ENCODE results near the gene GDPD3. TPM values are rescaled to one million over a fixed set of nuclear protein-coding genes. Genes with fewer than 3 reads are reported as not detected.
A peak's percentile ranks its signal among the peaks of the same experiment; 100 is the strongest.

The GDPD3 gene
- total and polyA plus RNA-seq, 2 of the 13 experiments (the other 11 are each of a cell fraction or from before 2014, with no cell fraction given): 18.7 to 20.6 TPM

DNA sequence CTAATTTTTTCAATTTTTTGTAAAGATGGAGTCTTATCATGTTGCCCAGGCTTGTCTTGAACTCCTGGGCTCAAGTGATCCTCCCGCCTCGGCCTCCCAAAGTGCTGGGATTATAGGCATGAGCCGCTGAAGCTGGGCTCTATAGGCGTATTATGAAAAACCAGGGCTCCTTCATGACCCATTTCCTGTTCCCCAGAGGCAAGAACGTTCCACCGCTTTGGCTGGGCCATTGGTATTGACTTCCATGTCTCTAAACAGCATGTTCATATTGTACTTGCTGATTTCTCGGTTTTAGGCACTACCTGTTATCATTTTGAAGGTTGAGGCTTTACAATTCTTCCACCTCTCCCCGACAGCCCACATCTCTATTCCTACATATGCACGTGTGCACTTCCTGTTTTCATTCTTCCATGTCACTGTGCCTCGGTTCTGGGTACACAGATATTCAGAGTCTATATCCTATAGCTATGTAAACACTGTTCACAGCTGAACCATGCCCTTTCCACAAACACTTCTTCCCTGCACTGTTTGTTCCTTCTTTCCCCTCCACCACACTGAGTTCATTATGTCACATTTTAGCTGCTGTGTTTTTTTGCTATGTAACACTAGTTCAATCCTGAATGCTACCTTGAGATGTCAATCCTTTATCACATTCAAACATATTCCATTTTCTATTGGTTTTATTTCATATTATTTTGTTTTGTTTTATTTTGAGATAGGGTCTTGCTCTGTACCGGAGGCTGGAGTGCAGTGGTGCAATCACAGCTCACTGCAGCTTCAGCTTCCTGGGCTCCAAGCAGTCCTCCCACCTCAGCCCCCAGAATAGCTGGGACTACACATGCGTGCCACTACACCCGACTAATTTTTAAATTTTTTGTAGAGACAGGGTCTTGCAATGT lies 26.5 kb upstream of the GDPD3 start (continued):
- TF ChIP-seq ZNF234 (CRISPR knock-in tag; conservative IDR thresholded peaks at IDR 0.05): no peak
- peak; percentile 64 to 92; a peak in 3 of 4 replicates for TF ChIP-seq EP300 (IDR thresholded peaks at IDR 0.05; ENCODE audit: low read depth in 2 of 2, low read length in 2 of 2)
- peak; percentile 89 for TF ChIP-seq EP300 (CRISPR knock-in tag; IDR thresholded peaks at IDR 0.05; ENCODE audit: borderline replicate concordance)
- TF ChIP-seq, protein P1, sequence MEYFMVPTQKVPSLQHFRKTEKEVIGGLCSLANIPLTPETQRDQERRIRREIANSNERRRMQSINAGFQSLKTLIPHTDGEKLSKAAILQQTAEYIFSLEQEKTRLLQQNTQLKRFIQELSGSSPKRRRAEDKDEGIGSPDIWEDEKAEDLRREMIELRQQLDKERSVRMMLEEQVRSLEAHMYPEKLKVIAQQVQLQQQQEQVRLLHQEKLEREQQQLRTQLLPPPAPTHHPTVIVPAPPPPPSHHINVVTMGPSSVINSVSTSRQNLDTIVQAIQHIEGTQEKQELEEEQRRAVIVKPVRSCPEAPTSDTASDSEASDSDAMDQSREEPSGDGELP (IDR thresholded peaks at IDR 0.05; ENCODE audit: borderline replicate concordance, low read depth): peak; percentile 97
- 0 out of 2 replicates have a peak, but pooled peaks have one; percentile 21 for TF ChIP-seq ZFP36L1 (CRISPR knock-in tag; IDR thresholded peaks at IDR 0.05)
- TF ChIP-seq ZNF788 (CRISPR knock-in tag; IDR thresholded peaks at IDR 0.05; ENCODE audit: borderline replicate concordance): peak; percentile 77
- TF ChIP-seq NFYC (CRISPR knock-in tag; IDR thresholded peaks at IDR 0.05): no peak
- TF ChIP-seq, protein P2, sequence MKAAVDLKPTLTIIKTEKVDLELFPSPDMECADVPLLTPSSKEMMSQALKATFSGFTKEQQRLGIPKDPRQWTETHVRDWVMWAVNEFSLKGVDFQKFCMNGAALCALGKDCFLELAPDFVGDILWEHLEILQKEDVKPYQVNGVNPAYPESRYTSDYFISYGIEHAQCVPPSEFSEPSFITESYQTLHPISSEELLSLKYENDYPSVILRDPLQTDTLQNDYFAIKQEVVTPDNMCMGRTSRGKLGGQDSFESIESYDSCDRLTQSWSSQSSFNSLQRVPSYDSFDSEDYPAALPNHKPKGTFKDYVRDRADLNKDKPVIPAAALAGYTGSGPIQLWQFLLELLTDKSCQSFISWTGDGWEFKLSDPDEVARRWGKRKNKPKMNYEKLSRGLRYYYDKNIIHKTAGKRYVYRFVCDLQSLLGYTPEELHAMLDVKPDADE (CRISPR knock-in tag; IDR thresholded peaks at IDR 0.05): no peak
- TF ChIP-seq THAP7 (CRISPR knock-in tag; IDR thresholded peaks at IDR 0.05): no peak; the same call in 1 of the 2 replicates
- TF ChIP-seq ZNF12 (CRISPR knock-in tag; IDR thresholded peaks at IDR 0.05): no peak; the same call in 1 of the 2 replicates
- TF ChIP-seq, protein P3, sequence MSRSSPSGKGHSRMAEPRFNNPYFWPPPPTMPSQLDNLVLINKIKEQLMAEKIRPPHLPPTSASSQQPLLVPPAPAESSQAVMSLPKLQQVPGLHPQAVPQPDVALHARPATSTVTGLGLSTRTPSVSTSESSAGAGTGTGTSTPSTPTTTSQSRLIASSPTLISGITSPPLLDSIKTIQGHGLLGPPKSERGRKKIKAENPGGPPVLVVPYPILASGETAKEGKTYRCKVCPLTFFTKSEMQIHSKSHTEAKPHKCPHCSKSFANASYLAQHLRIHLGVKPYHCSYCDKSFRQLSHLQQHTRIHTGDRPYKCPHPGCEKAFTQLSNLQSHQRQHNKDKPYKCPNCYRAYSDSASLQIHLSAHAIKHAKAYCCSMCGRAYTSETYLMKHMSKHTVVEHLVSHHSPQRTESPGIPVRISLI (CRISPR knock-in tag; IDR thresholded peaks at IDR 0.05; ENCODE audit: borderline replicate concordance): peak; percentile 86; the same call in 1 of the 2 replicates
- no peak for TF ChIP-seq CSRNP1 (CRISPR knock-in tag; IDR thresholded peaks at IDR 0.05)
- TF ChIP-seq RFX5 (IDR thresholded peaks at IDR 0.05; ENCODE audit: low read depth, low read length): no peak
- TF ChIP-seq MBD4 (IDR thresholded peaks at IDR 0.05; ENCODE audit: borderline replicate concordance, low read length): peak; percentile 47; the same call in 1 of the 2 replicates
- TF ChIP-seq ZNF274 (CRISPR knock-in tag; IDR thresholded peaks at IDR 0.05): no peak; the same call in 1 of the 2 replicates
- no peak for TF ChIP-seq ZSCAN20 (CRISPR knock-in tag; IDR thresholded peaks at IDR 0.05; ENCODE audit: borderline replicate concordance)
- peak; percentile 97 for TF ChIP-seq MNT (IDR thresholded peaks at IDR 0.05)
- peak; percentile 67 for TF ChIP-seq ZBTB21 (CRISPR knock-in tag; IDR thresholded peaks at IDR 0.05)
- no peak; the same call in 1 of the 2 replicates for TF ChIP-seq TGIF2 (CRISPR knock-in tag; IDR thresholded peaks at IDR 0.05)
- no peak; the same call in 1 of the 2 replicates for TF ChIP-seq ZNF83 (CRISPR knock-in tag; IDR thresholded peaks at IDR 0.05; ENCODE audit: borderline replicate concordance)

Data from HepG2 (cell line).